Erythroblast (primary cell): ENCODE data around the gene MYOM3.

Source experiments
- DNase-seq, 2 experiments: peaks; one replicate each; lab custom pipeline; 2025; lab: John Stamatoyannopoulos, UW
- GATA1 ChIP-seq: IDR thresholded peaks from 2 replicates; pipeline ENCODE4 v1.6.1; 2011; ENCODE audit warnings: low read depth, mild to moderate bottlenecking, control low read depth, low read length, moderate library complexity
- POLR2A ChIP-seq: IDR thresholded peaks from 2 replicates; pipeline ENCODE4 v1.6.1; 2011; ENCODE audit warnings: mild to moderate bottlenecking, low read length

MYOM3 gene

GRCh38 chr1:24147194-24147593, 35.3 kb upstream of the MYOM3 start:
- TF ChIP-seq GATA1 (no peak), POLR2A (no peak)
- DNase-seq = no peak

GRCh38 chr1:24142546-24143534, 30.9 kb upstream of the MYOM3 start, which contains the start of gene IL22RA1:
TSS of gene IL22RA1 (minus strand) at chr1:24143140. CDS start at chr1:24143082, 58 bp downstream.
- no peak for TF ChIP-seq POLR2A
- no peak for TF ChIP-seq GATA1
- no peak for DNase-seq

- no peak for DNase-seq
- TF ChIP-seq POLR2A = no peak
- no peak for TF ChIP-seq GATA1
These were observed 29.5 kb upstream of the MYOM3 start for GRCh38 chr1:24141311-24141997.

- no peak for DNase-seq
These were observed 28.8 kb upstream of the MYOM3 start for GRCh38 chr1:24140741-24141181.

GRCh38 chr1:24139841-24140425, 28.0 kb upstream of the MYOM3 start:
- no peak for TF ChIP-seq GATA1
- TF ChIP-seq POLR2A = no peak
- DNase-seq = no peak

More at GRCh38 chr1:24140741-24141181, 28.8 kb upstream of the MYOM3 start:
- TF ChIP-seq POLR2A = no peak
- TF ChIP-seq GATA1 = no peak

GRCh38 chr1:24139222-24139489, 27.2 kb upstream of the MYOM3 start:
- TF ChIP-seq POLR2A (no peak), GATA1 (no peak)
- no peak for DNase-seq

- no peak for TF ChIP-seq GATA1
- no peak for TF ChIP-seq POLR2A
- no peak for DNase-seq
These were observed 26.7 kb upstream of the MYOM3 start for GRCh38 chr1:24138476-24139221.

- DNase-seq = no peak
- TF ChIP-seq POLR2A = no peak
- TF ChIP-seq GATA1 = no peak
These were observed 25.1 kb upstream of the MYOM3 start for GRCh38 chr1:24136956-24137539.

- no peak for DNase-seq
- TF ChIP-seq GATA1 = no peak
- no peak for TF ChIP-seq POLR2A
These were observed 22.4 kb upstream of the MYOM3 start for GRCh38 chr1:24134376-24134775.

GRCh38 chr1:24133819-24134218, 21.9 kb upstream of the MYOM3 start:
- TF ChIP-seq GATA1 (no peak), POLR2A (no peak)
- DNase-seq = no peak

GRCh38 chr1:24130385-24130784, 18.4 kb upstream of the MYOM3 start:
- TF ChIP-seq POLR2A (no peak), GATA1 (no peak)
- DNase-seq = no peak

- no peak for TF ChIP-seq GATA1
- no peak for TF ChIP-seq POLR2A
- DNase-seq = no peak
These were observed 15.9 kb upstream of the MYOM3 start for GRCh38 chr1:24127801-24128363.
